GM13976 (cell line): ENCODE results near the gene ITM2B.
"Not testable (repeated sequence)": the region's sequence is repeated elsewhere in the genome, so short reads cannot be mapped to it uniquely, and the experiment has no call there.

ENCODE experiments used
- DNase-seq: peaks from one replicate; pipeline ENCODE4 v3.0.0; 2012; ENCODE audit warnings: low spot score
- CTCF ChIP-seq: IDR thresholded peaks from 2 replicates; pipeline ENCODE4 v1.5.1; 2012; ENCODE audit warnings: borderline replicate concordance, mild to moderate bottlenecking; ENCODE audit not compliant: insufficient read depth; ENCODE audit errors: extremely low read depth, missing control alignments, control extremely low read depth
- in situ Hi-C: fragments of 300-500 bp; cut with MboI; formaldehyde crosslinking; loops from one replicate; pipeline ENCODE4 v1.12.0; 2022; ENCODE audit warnings: low sequenced_read_pairs, mixed read lengths, inconsistent platforms; ENCODE audit not compliant: unreplicated experiment

The ITM2B gene

GRCh38 chr13:48192411-48192935 is 40.5 kb upstream of the ITM2B start:
- no peak for TF ChIP-seq CTCF
- DNase-seq: no peak
- in situ Hi-C loops: no loop called here

- peak; percentile 30 for DNase-seq
- TF ChIP-seq CTCF: no peak
- in situ Hi-C loops: no loop called here
These were observed 38.6 kb upstream of the ITM2B start for GRCh38 chr13:48194379-48194754.

- DNase-seq: no peak
- in situ Hi-C loops: no loop called here
- TF ChIP-seq CTCF: no peak
These were observed 33.5 kb upstream of the ITM2B start for GRCh38 chr13:48199404-48199946.

GRCh38 chr13:48201044-48201443 is 32.0 kb upstream of the ITM2B start:
- no peak for TF ChIP-seq CTCF
- in situ Hi-C loops: no loop called here
- DNase-seq: no peak

GRCh38 chr13:48207207-48207606 is 25.8 kb upstream of the ITM2B start:
- DNase-seq, in situ Hi-C loops: not testable (repeated sequence)

- DNase-seq: no peak
- TF ChIP-seq CTCF: no peak
- in situ Hi-C loops: no loop called here
These were observed 22.8 kb upstream of the ITM2B start for GRCh38 chr13:48210178-48210577.

- DNase-seq: no peak
- in situ Hi-C loops: no loop called here
- no peak for TF ChIP-seq CTCF
These were observed 18.4 kb upstream of the ITM2B start for GRCh38 chr13:48214519-48215121.

GRCh38 chr13:48215511-48216203 is 17.3 kb upstream of the ITM2B start:
- DNase-seq, in situ Hi-C loops: not testable (repeated sequence)
